Measurements from ENCODE around the gene TMEM72.

- TF ChIP-seq CTCF (IDR thresholded peaks at IDR 0.05) (no peak), EZH2 (IDR thresholded peaks at IDR 0.05; ENCODE audit: borderline replicate concordance, insufficient read depth, low read depth, low read length, poor library complexity, severe bottlenecking) (no peak)
Observed at GRCh38 chr10:44951576-44952226, 40.6 kb downstream of the TMEM72 start.

Measured in B cell (primary cell).